Pancreas (tissue), 10 donors: ENCODE data around the gene NPHP3. TPM values are rescaled to one million over a fixed set of nuclear protein-coding genes. Genes with fewer than 3 reads are reported as not detected.

Experiments
- ATAC-seq, 4 donors: fragments of 200-7000 bp; cut with Tn5 transposase; one replicate each; pipeline versions ENCODE4 v1.8.0 to v1.9.1; 2020; ENCODE audit warnings: mild to moderate bottlenecking in 4 of 4, moderate library complexity in 4 of 4
- DNase-seq, 6 donors: peaks; one replicate each; pipeline ENCODE4 v3.0.0-alpha.2; 2020
- FAIRE-seq: peaks from 2 replicates; lab custom pipeline; 2012; peaks lifted over from hg19 to GRCh38; lab: Jason Lieb, UNC
- H3K27ac ChIP-seq, 4 donors: fragments of 200-600 bp; sonication (generic); 1 replicate in 3 of 4; 2 replicates in 1 of 4; pipeline versions ENCODE4 v1.5.0 to v1.8.0; 2020
- H3K27me3 ChIP-seq, 4 donors: fragments of 200-600 bp; one replicate each; pipeline ENCODE4 v1.8.0; 2021
- H3K36me3 ChIP-seq, 3 donors: fragments of 200-600 bp; sonication (generic) in 1 of 3; one replicate each; pipeline versions ENCODE4 v1.5.0 to v1.8.0; 2020 to 2021
- H3K4me1 ChIP-seq, 3 donors: fragments of 200-600 bp; one replicate each; pipeline ENCODE4 v1.8.0; 2021
- H3K4me3 ChIP-seq, 4 donors: fragments of 200-600 bp; sonication (generic) in 2 of 4; one replicate each; pipeline versions ENCODE4 v1.5.0 to v1.8.0; 2020 to 2021
- H3K9me3 ChIP-seq, 4 donors: fragments of 200-600 bp; one replicate each; pipeline ENCODE4 v1.8.0; 2021
- CTCF ChIP-seq, 4 donors: fragments of 200-600 bp; sonication (generic) in 3 of 4; IDR thresholded peaks; one replicate each; pipeline versions ENCODE4 v1.5.0 to v1.8.0; 2021; ENCODE audit warnings: antibody characterized with exemption in 4 of 4
- WGBS, 2 donors: extraction: QIAGEN DNeasy Blood & Tissue Kit; methylation state at CpG; one replicate each; pipeline ENCODE4 v1.1.7; 2013; 5-methylcytosine and 5-hydroxymethylcytosine counted together
- intact Hi-C, 3 donors: fragments of 100-400 bp; cut with DNase I; formaldehyde crosslinking; loops; one replicate each; pipeline versions ENCODE4 v1.11.1 to v1.14.2; 2022
- polyA plus RNA-seq, 2 donors: library from polyadenylated mRNA; stranded (reverse); fragments of 200-250 nt; gene quantifications; one replicate each; pipeline ENCODE4 v1.2.3, GENCODE V29; 2013
- total RNA-seq, 6 donors: library from RNA; stranded (reverse); fragmentation: NEBNext Ultra II Directional in 4 of 6; extraction: Animal tissue kit (Norgen Biotek cat#: 25700) in 4 of 6; gene quantifications; one replicate each; pipeline versions ENCODE4 v1.2.1 to v1.2.4, GENCODE V29; 2021 to 2023
- donor health status: healthy with polysubstance abuse.
- donor health status: DM: no; HTN: no; CAD: no; lungs with moderate emphysema.
- donor health status: DM: no; HTN: no; CAD: no.
- donor health status: control.
- donor health status: control.
- donor health status: Bipolar disorder and iron deficiency.
- donor health status: DM: yes; HTN: yes; CAD: no.
- donor health status: DM: no; HTN: no; CAD: no.
- donor health status: DM: no; HTN: no; CAD: no.
- donor health status: DM: yes; HTN: yes; CAD: no.

Gene NPHP3
- total and polyA plus RNA-seq, 8 donors = 6.1 to 23.0 (median 10.6) TPM

DNA sequence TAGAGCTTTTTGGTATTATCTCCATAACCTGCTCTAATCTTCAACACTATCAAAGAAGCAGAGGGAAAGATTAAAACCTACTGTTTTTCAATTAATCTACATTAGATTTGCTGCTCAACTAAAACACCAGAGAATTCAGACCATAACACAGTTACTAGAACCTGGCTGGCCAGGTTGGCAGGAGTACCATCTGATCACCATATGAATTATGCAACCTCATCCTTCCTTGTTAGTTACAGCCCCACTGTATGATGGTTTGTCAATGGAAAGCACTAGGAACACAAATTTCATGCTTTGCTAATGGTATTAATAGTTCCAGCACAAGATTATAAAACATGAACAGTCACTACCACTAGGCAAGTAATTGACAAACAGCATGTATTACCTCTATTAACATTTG, 5.8 kb downstream of the NPHP3 start:
- ATAC-seq (peak in 3 of 4 donors; percentile 69 to 78 (median 70)), DNase-seq (no peak), FAIRE-seq (no peak)
- H3K4me3 ChIP-seq = no peak overlapping the region
- no peak overlapping the region for H3K27ac ChIP-seq
- no peaks in the 10 kb centered on the region for H3K27me3 ChIP-seq
- H3K4me1 ChIP-seq = peaks cover 0 to 20% (median 17%) of the 10 kb centered on the region in 3 donors
- intact Hi-C loops = no loop called here
- peaks cover 0 to 11% (median 2%) of the 10 kb centered on the region in 3 donors for H3K36me3 ChIP-seq
- no peaks in the 10 kb centered on the region for H3K9me3 ChIP-seq
- no peak for TF ChIP-seq CTCF (IDR thresholded peaks at IDR 0.05)

GRCh38 chr3:132713977-132714727, 8.1 kb downstream of the NPHP3 start:
- DNase-seq = no peak
- intact Hi-C loops = no loop called here

DNA sequence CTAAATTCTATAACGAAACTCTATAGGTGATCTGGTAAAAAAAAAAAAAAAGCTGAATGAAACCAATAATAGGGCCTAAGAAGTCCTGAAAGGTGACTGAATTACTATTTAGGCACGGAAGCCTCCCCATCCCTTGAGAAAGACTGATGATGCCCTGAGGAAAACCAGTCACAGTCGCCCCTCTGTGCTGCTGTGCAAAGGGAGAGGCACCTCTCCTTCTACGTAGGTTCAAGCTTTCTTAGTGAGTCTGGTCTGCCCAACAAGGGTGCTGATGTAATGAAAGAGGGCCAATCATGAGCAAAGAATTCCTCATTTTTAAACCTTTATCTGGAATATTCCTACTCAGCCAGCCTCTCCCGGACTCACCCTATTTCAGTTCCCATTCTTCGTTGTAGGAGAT, 11.9 kb downstream of the NPHP3 start:
- ATAC-seq = no peak
- no peaks in the 10 kb centered on the region for H3K27me3 ChIP-seq
- no peak overlapping the region for H3K27ac ChIP-seq
- 96 to 98% methylated on average over 6 of the region's 6 CpGs for WGBS, 2 donors
- DNase-seq = no peak
- TF ChIP-seq CTCF (IDR thresholded peaks at IDR 0.05) = no peak
- H3K4me3 ChIP-seq = no peak overlapping the region
- intact Hi-C loops = no loop called here
- no peaks in the 10 kb centered on the region for H3K9me3 ChIP-seq
- no peaks in the 10 kb centered on the region for H3K4me1 ChIP-seq
- H3K36me3 ChIP-seq = peaks cover 0 to 15% (median 5%) of the 10 kb centered on the region in 3 donors
- no peak for FAIRE-seq

More at GRCh38 chr3:132713977-132714727, 8.1 kb downstream of the NPHP3 start:
- Histone ChIP-seq H3K9me3 (no peaks in the 10 kb centered on the region), H3K4me1 (peaks cover 0 to under 1% (median 0%) of the 10 kb centered on the region in 3 donors), H3K27ac (no peak overlapping the region), H3K4me3 (no peak overlapping the region), H3K27me3 (no peaks in the 10 kb centered on the region), H3K36me3 (peaks cover 0 to 11% (median 11%) of the 10 kb centered on the region in 3 donors)
- no peak for TF ChIP-seq CTCF (IDR thresholded peaks at IDR 0.05)
- FAIRE-seq (no peak), ATAC-seq (no peak)
- 74 to 79% methylated on average over 5 of the region's 5 CpGs for WGBS, 2 donors

DNA sequence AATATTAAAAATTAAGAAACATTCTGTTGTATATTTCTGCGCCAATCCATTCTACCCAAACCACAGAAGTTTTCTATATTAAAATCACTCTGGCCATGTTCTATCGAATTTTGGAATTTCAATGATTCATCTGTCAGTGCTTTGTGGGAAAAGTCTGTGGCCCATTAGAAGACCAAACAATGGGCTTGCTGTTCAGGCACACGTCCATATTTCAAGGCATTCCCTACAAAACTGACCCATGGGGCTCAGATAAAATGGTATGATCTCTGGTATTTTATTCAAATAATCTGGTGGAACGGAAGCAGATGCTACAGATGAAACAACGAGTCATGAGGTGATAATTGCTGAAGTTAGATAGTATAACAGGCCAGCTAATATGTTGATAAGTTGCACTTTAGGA, 12.4 kb downstream of the NPHP3 start:
- Histone ChIP-seq H3K36me3 (peaks cover 0 to 15% (median 5%) of the 10 kb centered on the region in 3 donors), H3K27ac (no peak overlapping the region), H3K4me1 (no peaks in the 10 kb centered on the region), H3K9me3 (no peaks in the 10 kb centered on the region), H3K4me3 (no peak overlapping the region), H3K27me3 (no peaks in the 10 kb centered on the region)
- ATAC-seq (no peak), DNase-seq (no peak), FAIRE-seq (no peak)
- intact Hi-C loops = no loop called here
- WGBS, 2 donors = 81 to 87% methylated on average over 5 of the region's 5 CpGs
- TF ChIP-seq CTCF (IDR thresholded peaks at IDR 0.05) = no peak

- H3K4me1 ChIP-seq = no peaks in the 10 kb centered on the region
- TF ChIP-seq CTCF (IDR thresholded peaks at IDR 0.05) = no peak
- FAIRE-seq (no peak), ATAC-seq (no peak), DNase-seq (no peak)
- peaks cover 0 to 23% (median 9%) of the 10 kb centered on the region in 3 donors for H3K36me3 ChIP-seq
- H3K4me3 ChIP-seq = no peak overlapping the region
- H3K9me3 ChIP-seq = no peaks in the 10 kb centered on the region
- H3K27me3 ChIP-seq = no peaks in the 10 kb centered on the region
- intact Hi-C loops = no loop called here
- WGBS, 2 donors = 50 to 54% methylated on average over 2 of the region's 2 CpGs
- H3K27ac ChIP-seq = no peak overlapping the region
Measured at GRCh38 chr3:132703733-132704132, 18.5 kb downstream of the NPHP3 start.
